ENCODE results near the gene PHF11. TPM values are rescaled to one million over a fixed set of nuclear protein-coding genes. Genes with fewer than 3 reads are reported as not detected.

Gene PHF11
- total RNA-seq (2022): 24.0 and 28.8 TPM in 2 replicates
- Bru-seq, nascent RNA: percentile 74 among the genes with signal in this experiment
- percentile 70 among the genes with signal in this experiment for BruChase-seq, experiment 1, labeled RNA remaining after a 6-hour chase
- BruChase-seq, experiment 2, labeled RNA remaining after a 2-hour chase: percentile 78 among the genes with signal in this experiment
- long read RNA-seq, transcript PHF11-202 (10 exons, 1,359 nt): major isoform, 10 of 14 reads
- long read RNA-seq, partial matches to known transcripts: 1 of 14 reads
- long read RNA-seq, other reads (novel, unspliced or antisense): 3 of 14 reads

GRCh38 chr13:49495783-49496762 is at the start of gene PHF11:
Gene PHF11 (plus strand): TSS chr13:49495953. CDS start chr13:49496002, 49 bp downstream.
- Mint-ChIP-seq H3K9me3 (ENCODE audit: low read depth, unreplicated experiment) (no peaks in the 10 kb centered on the region), H3K27me3 (ENCODE audit: unreplicated experiment) (no peaks in the 10 kb centered on the region), H3K4me1 (ENCODE audit: low read depth, unreplicated experiment) (peaks cover 12% of the 10 kb centered on the region), H3K4me3 (ENCODE audit: low read depth, unreplicated experiment) (peak within 1 kb of the TSS; percentile 76), H3K36me3 (ENCODE audit: insufficient read depth, unreplicated experiment) (peaks cover 9% of the 10 kb centered on the region), H3K27ac (ENCODE audit: unreplicated experiment) (peak within 1 kb of the TSS; percentile 74)
- no TSS peak for BruUV-seq (replicated peaks)
- peak; percentile 12 for TF ChIP-seq CTCF (IDR thresholded peaks at IDR 0.05; ENCODE audit: unreplicated experiment)
- intact Hi-C loops (cut with micrococcal nuclease; ENCODE audit: unreplicated experiment): loop anchor here (2.0 to 5.0 kb wide), 2 partner anchors 111 to 195 kb away; no protein-coding TSS in a partner anchor
- peak; percentile 68 for DNase-seq
- CTCF ChIA-PET: no interaction called here

- DNase-seq: no peak
- Mint-ChIP-seq H3K36me3 (ENCODE audit: insufficient read depth, unreplicated experiment) (peaks cover 35% of the 10 kb centered on the region), H3K9me3 (ENCODE audit: low read depth, unreplicated experiment) (no peaks in the 10 kb centered on the region), H3K4me1 (ENCODE audit: low read depth, unreplicated experiment) (peaks cover 9% of the 10 kb centered on the region), H3K27me3 (ENCODE audit: unreplicated experiment) (no peaks in the 10 kb centered on the region), H3K27ac (ENCODE audit: unreplicated experiment) (peak overlapping the region; percentile 81), H3K4me3 (ENCODE audit: low read depth, unreplicated experiment) (peak overlapping the region; percentile 80)
- no peak for TF ChIP-seq CTCF (IDR thresholded peaks at IDR 0.05; ENCODE audit: unreplicated experiment)
- intact Hi-C loops (cut with micrococcal nuclease; ENCODE audit: unreplicated experiment): no loop called here
- CTCF ChIA-PET: no interaction called here
- no TSS peak for BruUV-seq (replicated peaks)
Measured at GRCh38 chr13:49446473-49446872, 49.3 kb upstream of the PHF11 start.

GRCh38 chr13:49448753-49449152 is 47.0 kb upstream of the PHF11 start:
- no TSS peak for BruUV-seq (replicated peaks)
- Mint-ChIP-seq H3K36me3 (ENCODE audit: insufficient read depth, unreplicated experiment) (peaks cover 27% of the 10 kb centered on the region), H3K27ac (ENCODE audit: unreplicated experiment) (no peak overlapping the region), H3K27me3 (ENCODE audit: unreplicated experiment) (no peaks in the 10 kb centered on the region), H3K4me3 (ENCODE audit: low read depth, unreplicated experiment) (no peak overlapping the region), H3K9me3 (ENCODE audit: low read depth, unreplicated experiment) (no peaks in the 10 kb centered on the region), H3K4me1 (ENCODE audit: low read depth, unreplicated experiment) (peaks cover 9% of the 10 kb centered on the region)
- CTCF ChIA-PET: no interaction called here
- no peak for DNase-seq
- intact Hi-C loops (cut with micrococcal nuclease; ENCODE audit: unreplicated experiment): no loop called here
- TF ChIP-seq CTCF (IDR thresholded peaks at IDR 0.05; ENCODE audit: unreplicated experiment): no peak

GRCh38 chr13:49450105-49450819 is 45.5 kb upstream of the PHF11 start:
- intact Hi-C loops (cut with micrococcal nuclease; ENCODE audit: unreplicated experiment): no loop called here
- no peak overlapping the region for H3K27ac Mint-ChIP-seq (ENCODE audit: unreplicated experiment)
- no peaks in the 10 kb centered on the region for H3K9me3 Mint-ChIP-seq (ENCODE audit: low read depth, unreplicated experiment)
- no peak overlapping the region for H3K4me3 Mint-ChIP-seq (ENCODE audit: low read depth, unreplicated experiment)
- DNase-seq: no peak
- H3K36me3 Mint-ChIP-seq (ENCODE audit: insufficient read depth, unreplicated experiment): peaks cover 12% of the 10 kb centered on the region
- H3K27me3 Mint-ChIP-seq (ENCODE audit: unreplicated experiment): no peaks in the 10 kb centered on the region
- peaks cover 9% of the 10 kb centered on the region for H3K4me1 Mint-ChIP-seq (ENCODE audit: low read depth, unreplicated experiment)
- TF ChIP-seq CTCF (IDR thresholded peaks at IDR 0.05; ENCODE audit: unreplicated experiment): no peak
- CTCF ChIA-PET: no interaction called here
- no TSS peak for BruUV-seq (replicated peaks)

Data from Calu3 (cell line).